Suppressor macrophage (primary cell): Measurements from ENCODE around the gene TSPAN2.

Source experiments
- DNase-seq, 4 experiments: peaks; one replicate each; pipeline ENCODE4 v3.0.0-alpha.2; 2020 to 2022
- total RNA-seq, 17 experiments: gene quantifications; one replicate each; lab custom pipeline; 2026; ENCODE audit warnings: mixed read lengths in 6 of 17, inconsistent platforms in 3 of 17; lab: John Stamatoyannopoulos, UW

The TSPAN2 gene
- 0 to 2.2 (median 0.08) reads per million in 17 experiments for total RNA-seq

DNA sequence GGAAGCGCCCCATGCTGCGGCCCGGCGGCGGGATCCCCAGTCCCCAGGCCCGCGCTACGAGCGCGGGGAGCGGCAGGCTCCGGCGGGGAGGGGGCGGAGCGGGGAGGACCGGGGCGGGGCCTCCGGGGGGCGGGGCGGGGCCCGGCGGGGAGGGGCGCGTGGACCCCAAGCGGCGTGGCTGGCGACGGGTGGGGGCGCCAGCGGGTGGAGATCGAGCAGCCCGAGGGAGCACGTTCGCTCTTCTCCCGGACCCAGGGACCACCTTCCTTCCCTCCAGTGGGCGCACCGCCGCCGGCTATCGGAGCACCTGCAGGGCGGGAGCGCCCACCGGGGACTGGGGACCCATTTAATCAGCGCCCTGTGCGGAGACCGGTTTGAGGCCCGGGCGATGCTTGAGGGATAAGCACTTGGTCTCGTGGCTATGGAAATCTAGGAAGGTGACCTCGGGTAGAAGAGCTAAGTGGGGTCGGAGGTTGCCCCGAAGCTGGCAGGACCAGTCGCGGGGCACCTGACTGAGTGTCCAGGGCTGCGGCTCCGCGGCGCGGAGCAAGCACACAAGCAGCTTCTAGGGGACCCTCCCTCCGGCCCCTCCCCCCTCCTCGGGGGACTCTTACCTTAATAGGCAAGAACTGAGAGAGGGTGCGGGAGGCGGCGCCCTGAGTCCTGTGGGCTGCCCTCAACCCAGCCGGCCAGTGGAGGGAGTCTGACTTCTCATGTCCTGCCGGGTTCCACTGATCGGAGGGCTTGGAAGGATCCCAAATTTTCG, at the start of gene TSPAN2:
Gene TSPAN2 (minus strand): TSS at position 84 of the 766 bp plus-strand sequence. CDS start 71 bp downstream, at position 13.
- peak in 3 of 4 experiments; percentile 39 to 56 (median 46) for DNase-seq

- peak; percentile 83 to 90 (median 87) for DNase-seq
Measured at GRCh38 chr1:115138973-115139372, 49.7 kb upstream of the TSPAN2 start.

GRCh38 chr1:115138271-115138670, 49.0 kb upstream of the TSPAN2 start:
- DNase-seq = no peak

DNA sequence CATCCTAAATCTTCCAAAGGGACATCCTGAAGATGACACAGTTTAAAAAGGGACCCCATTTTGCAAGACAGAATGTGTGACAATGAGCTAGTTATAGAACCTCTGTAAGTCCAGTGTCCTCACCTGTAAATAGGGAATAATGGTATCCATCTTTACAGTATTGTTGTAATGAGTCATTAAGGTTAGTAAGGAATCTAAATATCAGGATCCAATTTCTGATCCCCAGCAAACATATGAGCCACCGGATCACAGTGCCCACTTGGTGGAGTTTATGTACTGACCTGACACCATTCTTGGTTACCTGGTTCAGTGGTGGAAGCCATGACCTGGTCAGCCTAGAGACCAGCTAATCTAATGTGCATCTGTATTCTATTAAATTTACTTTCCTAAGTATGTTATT, 47.9 kb upstream of the TSPAN2 start:
- DNase-seq = no peak

DNA sequence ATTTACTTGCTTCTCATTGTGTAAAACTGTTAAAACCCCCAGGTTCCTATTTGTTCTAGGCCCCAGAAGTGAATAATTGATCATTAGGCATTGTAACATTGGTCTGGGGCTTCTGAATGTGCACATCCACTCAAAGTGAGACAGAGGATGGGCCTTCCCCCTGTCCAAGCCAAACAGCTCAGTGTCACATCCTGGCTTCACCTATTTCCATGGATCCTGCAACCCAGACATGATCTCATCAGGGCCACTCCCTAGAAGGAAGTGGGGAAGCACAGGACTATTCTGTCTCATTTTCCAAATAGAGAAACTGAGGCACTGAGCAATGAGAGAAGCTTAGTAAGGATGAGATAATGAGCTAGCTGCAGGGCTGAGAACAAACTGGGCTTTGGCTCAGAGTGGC, 47.4 kb upstream of the TSPAN2 start:
- no peak for DNase-seq

DNA sequence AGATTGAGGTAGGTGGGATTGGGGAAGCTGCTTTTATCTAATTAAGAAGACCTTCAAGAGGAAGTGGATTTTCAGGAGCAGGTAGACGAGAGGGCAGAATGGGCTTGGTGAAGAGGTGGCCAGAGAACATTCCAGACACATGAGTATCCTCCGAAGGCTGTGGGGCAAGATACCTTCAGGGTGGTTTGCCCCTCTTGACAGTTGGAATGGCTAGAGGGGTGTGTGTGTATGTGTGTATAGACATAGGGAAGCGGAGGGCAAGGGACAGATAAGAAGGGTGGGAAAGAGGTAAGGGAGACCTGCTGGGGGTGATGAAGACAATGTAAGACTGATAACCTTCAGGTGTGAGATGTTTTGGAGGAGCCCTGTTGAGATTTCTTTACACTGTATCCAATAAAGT, 46.8 kb upstream of the TSPAN2 start:
- DNase-seq = no peak

GRCh38 chr1:115135681-115136080, 46.4 kb upstream of the TSPAN2 start:
- no peak for DNase-seq

DNA sequence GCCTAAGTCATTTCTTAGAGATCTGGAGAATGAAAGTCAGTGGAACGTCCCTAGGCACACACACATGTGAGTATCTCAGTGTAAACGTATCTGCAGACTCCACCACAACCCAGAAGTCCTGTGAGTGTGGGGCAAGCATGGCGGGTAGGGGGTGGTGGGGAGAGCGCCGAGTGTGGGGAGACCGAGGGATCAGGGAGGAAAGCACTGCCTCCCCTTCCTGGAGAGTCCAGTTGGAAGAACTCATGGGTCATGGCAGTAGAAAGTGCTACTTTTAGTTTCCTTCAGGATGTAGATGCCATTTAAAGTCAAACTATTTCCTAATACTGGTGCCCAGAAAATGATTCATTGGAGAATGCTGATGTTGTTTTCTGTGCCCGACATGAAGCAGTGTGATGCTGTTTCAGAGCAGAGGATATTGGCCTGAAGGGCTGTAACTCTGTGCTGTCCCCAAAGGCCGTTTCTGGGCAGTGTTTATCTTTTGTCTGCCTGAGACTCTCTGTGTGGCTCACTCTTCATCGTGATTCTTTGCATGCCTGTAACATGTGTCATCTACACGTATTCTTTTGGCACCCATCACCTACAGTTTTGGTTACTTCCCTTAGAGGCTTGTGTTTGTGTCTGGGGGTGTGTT, 45.7 kb upstream of the TSPAN2 start:
- no peak for DNase-seq

GRCh38 chr1:115134231-115134630, 44.9 kb upstream of the TSPAN2 start:
- DNase-seq = no peak

- no peak for DNase-seq
Measured at GRCh38 chr1:115133440-115133839, 44.1 kb upstream of the TSPAN2 start.

DNA sequence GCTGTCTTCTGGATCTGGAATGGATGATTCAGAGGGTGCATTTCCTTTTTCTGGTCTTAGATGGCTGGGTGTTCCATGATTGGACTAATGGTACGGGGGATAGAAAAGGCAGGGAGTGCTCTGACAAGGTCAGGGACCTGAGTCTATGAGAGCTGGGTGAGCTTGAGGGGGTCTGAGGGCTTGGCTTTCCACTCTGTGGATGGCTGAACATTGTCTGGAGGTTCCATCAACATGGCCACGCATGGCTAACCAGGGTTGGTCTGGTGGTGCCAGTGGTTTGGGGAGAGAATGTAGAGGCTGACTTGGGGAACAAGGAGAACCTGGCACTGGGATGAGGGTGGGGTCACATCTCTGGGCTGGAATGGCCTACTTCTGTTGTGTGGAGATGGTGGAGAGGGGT, 41.5 kb upstream of the TSPAN2 start:
- DNase-seq = no peak

- DNase-seq = no peak
Measured at GRCh38 chr1:115129071-115129640, 39.9 kb upstream of the TSPAN2 start.

DNA sequence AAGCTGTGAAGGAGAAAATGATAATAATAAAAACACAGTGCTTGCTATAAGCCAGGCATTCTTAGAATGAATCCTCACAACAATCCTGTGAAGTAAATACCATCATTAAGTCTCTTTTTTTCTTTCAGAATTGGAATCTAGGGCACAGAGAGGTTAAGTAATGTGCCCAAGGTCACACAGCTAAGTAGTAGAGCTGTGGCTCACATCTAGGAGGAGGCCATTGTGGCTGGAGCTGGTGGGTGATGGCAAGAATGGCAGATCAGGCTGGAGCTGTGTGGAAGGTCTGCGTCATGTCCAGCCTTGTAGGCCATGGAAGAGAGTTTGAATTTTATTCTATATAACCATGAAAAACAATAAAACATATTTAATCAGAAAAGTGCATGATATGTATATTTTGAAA, 38.2 kb upstream of the TSPAN2 start:
- DNase-seq = no peak

DNA sequence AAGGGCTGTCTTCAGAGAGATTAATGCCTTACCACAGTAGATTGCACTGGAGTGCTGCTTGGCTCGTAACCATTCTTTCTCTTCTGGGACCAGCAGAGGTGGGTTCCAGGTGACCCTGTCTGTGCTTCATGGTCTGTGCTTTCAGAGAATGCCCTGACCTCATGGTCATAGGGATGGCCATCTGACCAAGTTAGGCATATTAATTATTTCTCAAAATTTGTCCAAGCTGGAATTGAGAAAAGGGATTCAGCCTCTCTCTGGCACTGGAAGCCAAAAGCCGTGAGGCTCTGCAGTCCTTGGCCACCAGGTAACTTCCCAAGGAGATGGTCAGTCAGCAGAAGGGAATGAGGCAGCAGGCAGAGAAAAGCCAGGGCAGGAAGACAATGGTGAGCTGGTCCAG, 37.2 kb upstream of the TSPAN2 start:
- no peak for DNase-seq

DNA sequence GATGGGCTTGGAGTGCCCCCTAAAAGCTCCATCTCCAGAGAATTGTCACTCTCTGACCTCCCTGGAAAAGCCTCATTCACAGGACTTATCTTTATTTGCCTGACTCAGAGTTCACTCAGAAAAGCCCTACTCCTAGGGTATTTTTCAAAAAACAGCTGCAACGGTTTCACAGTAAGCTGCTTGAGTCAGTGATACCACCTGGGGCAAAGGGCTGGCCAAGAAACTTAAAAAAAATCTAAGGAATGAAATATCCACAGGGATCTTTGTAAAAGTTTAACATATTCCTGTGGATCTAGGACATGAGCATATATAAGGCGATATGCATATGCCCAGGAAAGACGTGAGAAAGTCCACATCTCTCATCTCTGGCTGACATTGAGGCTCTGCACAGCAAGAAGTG, 33.8 kb upstream of the TSPAN2 start:
- no peak for DNase-seq

DNA sequence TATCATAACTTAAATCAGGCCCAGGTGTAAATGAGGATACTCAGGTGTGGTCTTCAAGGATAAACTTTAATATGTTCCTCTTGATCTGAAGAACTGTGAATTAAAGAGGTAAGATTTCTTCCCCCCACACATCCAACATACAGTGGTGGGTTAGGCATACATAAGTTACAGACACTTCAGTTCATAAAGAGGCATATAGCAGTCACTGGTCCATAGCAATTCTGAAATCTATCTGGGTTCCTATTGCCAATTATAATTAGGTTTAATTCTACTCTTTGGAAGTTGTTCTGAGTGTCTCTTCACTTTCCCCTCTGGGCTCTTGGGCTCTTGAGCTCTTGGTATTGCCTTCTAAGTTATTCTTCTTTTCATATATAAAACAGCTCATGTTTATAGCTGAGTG, 32.5 kb upstream of the TSPAN2 start:
- no peak for DNase-seq

GRCh38 chr1:115120296-115120695, 31.0 kb upstream of the TSPAN2 start:
- no peak for DNase-seq

GRCh38 chr1:115118611-115119010, 29.3 kb upstream of the TSPAN2 start:
- no peak for DNase-seq

- no peak for DNase-seq
Measured at GRCh38 chr1:115118086-115118485, 28.8 kb upstream of the TSPAN2 start.

GRCh38 chr1:115117298-115117697, 28.0 kb upstream of the TSPAN2 start:
- no peak for DNase-seq

GRCh38 chr1:115116512-115116911, 27.2 kb upstream of the TSPAN2 start:
- no peak for DNase-seq

DNA sequence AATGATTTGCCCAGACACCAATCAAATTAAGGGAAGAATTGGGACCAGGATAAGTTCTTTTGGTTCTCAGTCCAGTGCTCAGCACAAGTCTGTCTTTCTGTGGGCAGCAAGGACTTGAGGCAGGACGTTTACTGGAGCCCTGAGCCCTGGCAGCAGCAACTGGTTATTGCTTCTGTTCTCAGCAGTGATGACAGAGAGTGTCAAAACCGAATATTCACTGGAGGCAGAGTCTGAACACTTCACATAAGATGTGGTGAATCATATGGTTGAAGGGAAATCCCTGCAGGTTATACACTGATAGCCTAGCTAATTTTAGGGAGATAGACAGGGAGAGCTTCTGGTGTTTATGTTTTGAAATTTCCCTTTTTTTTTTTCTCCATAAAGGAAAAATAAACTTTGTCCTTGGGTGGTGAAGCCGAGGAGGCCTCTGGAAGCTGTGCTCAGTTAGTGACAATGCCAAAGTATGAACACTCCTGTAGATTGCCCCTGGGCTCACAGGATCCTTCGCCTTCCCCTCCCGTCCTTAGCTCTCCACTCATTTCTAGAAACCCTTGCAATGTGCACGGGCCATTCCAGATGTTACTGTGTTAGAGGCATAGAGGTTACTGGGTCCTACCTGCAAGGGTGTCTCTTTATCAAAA, 26.3 kb upstream of the TSPAN2 start:
- DNase-seq = no peak

GRCh38 chr1:115114308-115114707, 25.0 kb upstream of the TSPAN2 start:
- no peak for DNase-seq
